ENCODE results near the gene PCMT1. TPM values are rescaled to one million over a fixed set of nuclear protein-coding genes. Genes with fewer than 3 reads are reported as not detected.

Gene PCMT1
- total RNA-seq, 1 donor, result 104 TPM

DNA sequence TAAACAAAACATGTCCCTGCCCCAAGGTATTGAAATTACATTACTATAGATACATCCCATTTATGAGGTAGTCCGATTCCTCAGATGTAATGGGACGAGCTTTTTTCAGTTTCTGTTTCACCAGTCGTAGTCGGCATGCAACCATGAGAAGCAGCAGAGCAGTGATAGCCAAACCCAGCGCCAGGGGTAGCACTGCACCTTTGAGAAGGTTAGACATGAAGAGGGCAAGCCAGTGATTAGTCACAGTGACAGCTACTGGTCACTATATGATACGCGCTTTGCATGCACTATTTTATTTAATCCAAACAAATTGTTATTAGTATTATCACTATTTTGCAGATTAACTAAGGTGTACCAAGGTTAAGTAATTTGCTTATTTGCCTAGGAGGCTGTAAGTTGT lies 71.0 kb downstream of the PCMT1 start:
- H3K9me3 ChIP-seq (ENCODE audit: low read depth, low read length), result no peaks in the 10 kb centered on the region
- H3K4me1 ChIP-seq (ENCODE audit: insufficient read depth, low read length), result no peaks in the 10 kb centered on the region
- no peaks in the 10 kb centered on the region for H3K27me3 ChIP-seq (ENCODE audit: insufficient read depth, low read length)
- no peaks in the 10 kb centered on the region for H4K20me1 ChIP-seq (ENCODE audit: insufficient read depth, low read length)
- no peak overlapping the region for H3K27ac ChIP-seq (ENCODE audit: low read depth, low read length)
- H3K36me3 ChIP-seq (ENCODE audit: insufficient read depth, low read length), result peaks cover 24% of the 10 kb centered on the region
- H3K4me2 ChIP-seq (ENCODE audit: insufficient read depth, low read length), result no peak overlapping the region
- TF ChIP-seq, protein P1, sequence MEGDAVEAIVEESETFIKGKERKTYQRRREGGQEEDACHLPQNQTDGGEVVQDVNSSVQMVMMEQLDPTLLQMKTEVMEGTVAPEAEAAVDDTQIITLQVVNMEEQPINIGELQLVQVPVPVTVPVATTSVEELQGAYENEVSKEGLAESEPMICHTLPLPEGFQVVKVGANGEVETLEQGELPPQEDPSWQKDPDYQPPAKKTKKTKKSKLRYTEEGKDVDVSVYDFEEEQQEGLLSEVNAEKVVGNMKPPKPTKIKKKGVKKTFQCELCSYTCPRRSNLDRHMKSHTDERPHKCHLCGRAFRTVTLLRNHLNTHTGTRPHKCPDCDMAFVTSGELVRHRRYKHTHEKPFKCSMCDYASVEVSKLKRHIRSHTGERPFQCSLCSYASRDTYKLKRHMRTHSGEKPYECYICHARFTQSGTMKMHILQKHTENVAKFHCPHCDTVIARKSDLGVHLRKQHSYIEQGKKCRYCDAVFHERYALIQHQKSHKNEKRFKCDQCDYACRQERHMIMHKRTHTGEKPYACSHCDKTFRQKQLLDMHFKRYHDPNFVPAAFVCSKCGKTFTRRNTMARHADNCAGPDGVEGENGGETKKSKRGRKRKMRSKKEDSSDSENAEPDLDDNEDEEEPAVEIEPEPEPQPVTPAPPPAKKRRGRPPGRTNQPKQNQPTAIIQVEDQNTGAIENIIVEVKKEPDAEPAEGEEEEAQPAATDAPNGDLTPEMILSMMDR (IDR thresholded peaks at IDR 0.05; ENCODE audit: extremely low read depth, low read depth, low read length), result no peak
- H3K79me2 ChIP-seq (ENCODE audit: insufficient read depth, low read length), result no peaks in the 10 kb centered on the region
- no peak overlapping the region for H2AFZ ChIP-seq (ENCODE audit: low read length)
- no peak for DNase-seq (ENCODE audit: insufficient read length, low spot score, missing footprints)
- no peak overlapping the region for H3K4me3 ChIP-seq (ENCODE audit: insufficient read depth, low read length)

DNA sequence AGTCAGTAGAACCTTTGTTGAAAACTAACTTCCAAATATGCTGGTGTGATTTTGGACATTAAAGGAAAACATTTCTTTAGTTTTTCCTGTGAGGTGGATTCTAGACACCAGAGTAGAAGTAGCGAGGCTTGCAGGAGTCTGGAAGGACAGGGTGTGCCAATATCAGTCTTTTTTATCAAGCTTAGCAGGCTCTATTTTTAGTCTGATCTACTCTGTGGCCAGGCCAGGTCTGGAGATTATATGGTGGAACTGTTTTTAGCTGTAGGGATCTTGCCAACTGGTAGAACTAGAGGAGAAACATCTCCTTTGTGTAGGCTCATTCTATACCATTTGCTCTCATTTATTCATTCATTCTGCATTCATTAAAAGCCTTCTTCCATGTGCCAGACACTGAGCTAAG lies 72.0 kb downstream of the PCMT1 start:
- Histone ChIP-seq H4K20me1 (ENCODE audit: insufficient read depth, low read length) (no peaks in the 10 kb centered on the region), H3K36me3 (ENCODE audit: insufficient read depth, low read length) (peaks cover 28% of the 10 kb centered on the region), H3K4me3 (ENCODE audit: insufficient read depth, low read length) (no peak overlapping the region), H3K27ac (ENCODE audit: low read depth, low read length) (no peak overlapping the region), H3K9me3 (ENCODE audit: low read depth, low read length) (no peaks in the 10 kb centered on the region), H3K79me2 (ENCODE audit: insufficient read depth, low read length) (no peaks in the 10 kb centered on the region), H2AFZ (ENCODE audit: low read length) (no peak overlapping the region), H3K4me1 (ENCODE audit: insufficient read depth, low read length) (no peaks in the 10 kb centered on the region), H3K27me3 (ENCODE audit: insufficient read depth, low read length) (no peaks in the 10 kb centered on the region), H3K4me2 (ENCODE audit: insufficient read depth, low read length) (no peak overlapping the region)
- no peak for DNase-seq (ENCODE audit: insufficient read length, low spot score, missing footprints)
- TF ChIP-seq, protein P1 (IDR thresholded peaks at IDR 0.05; ENCODE audit: extremely low read depth, low read depth, low read length), result no peak

DNA sequence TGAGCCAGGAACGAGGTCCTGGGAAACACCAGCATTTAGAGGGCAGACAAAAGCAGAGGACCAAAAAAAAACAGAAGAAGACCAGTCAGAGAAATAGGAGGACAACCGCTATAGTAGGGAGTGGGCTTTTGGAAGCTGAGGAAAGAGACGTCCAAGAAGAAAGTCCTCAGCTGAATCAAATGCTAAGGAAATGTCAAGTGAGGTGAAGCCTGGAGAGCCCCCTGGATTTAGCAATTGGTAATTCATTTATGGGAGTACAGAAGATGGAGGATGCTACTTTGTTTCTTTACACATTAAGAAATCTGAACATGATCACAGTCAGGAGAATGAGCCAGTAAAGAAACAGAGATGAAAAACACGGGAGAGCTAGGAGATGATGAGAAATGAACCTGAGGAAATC lies 73.5 kb downstream of the PCMT1 start:
- Histone ChIP-seq H3K4me3 (ENCODE audit: insufficient read depth, low read length) (no peak overlapping the region), H3K4me2 (ENCODE audit: insufficient read depth, low read length) (no peak overlapping the region), H4K20me1 (ENCODE audit: insufficient read depth, low read length) (no peaks in the 10 kb centered on the region), H3K36me3 (ENCODE audit: insufficient read depth, low read length) (peaks cover 22% of the 10 kb centered on the region), H2AFZ (ENCODE audit: low read length) (no peak overlapping the region), H3K27me3 (ENCODE audit: insufficient read depth, low read length) (no peaks in the 10 kb centered on the region), H3K9me3 (ENCODE audit: low read depth, low read length) (no peaks in the 10 kb centered on the region), H3K79me2 (ENCODE audit: insufficient read depth, low read length) (no peaks in the 10 kb centered on the region), H3K27ac (ENCODE audit: low read depth, low read length) (no peak overlapping the region), H3K4me1 (ENCODE audit: insufficient read depth, low read length) (no peaks in the 10 kb centered on the region)
- no peak for DNase-seq (ENCODE audit: insufficient read length, low spot score, missing footprints)
- TF ChIP-seq, protein P1 (IDR thresholded peaks at IDR 0.05; ENCODE audit: extremely low read depth, low read depth, low read length), result no peak

DNA sequence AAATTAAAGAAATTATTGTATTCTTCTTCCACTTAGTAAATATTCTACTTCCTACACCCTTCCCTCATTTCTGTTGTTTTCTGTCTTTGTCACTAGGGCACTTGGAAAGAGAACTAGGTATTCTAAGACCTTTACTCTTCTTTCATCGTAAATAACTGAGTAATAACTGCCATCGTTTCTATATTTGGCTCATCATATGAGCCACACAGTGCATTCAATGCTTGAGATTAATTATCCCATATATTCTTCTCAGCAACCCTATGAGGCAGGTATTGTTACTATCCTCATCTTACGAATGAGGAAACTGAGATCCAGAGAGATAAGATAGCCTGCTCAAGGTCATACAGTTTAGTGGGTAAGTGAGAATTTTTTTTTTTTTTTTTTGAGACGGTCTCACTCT lies 75.8 kb downstream of the PCMT1 start:
- Histone ChIP-seq H3K27me3 (ENCODE audit: insufficient read depth, low read length) (no peaks in the 10 kb centered on the region), H3K9me3 (ENCODE audit: low read depth, low read length) (no peaks in the 10 kb centered on the region), H3K79me2 (ENCODE audit: insufficient read depth, low read length) (no peaks in the 10 kb centered on the region), H4K20me1 (ENCODE audit: insufficient read depth, low read length) (no peaks in the 10 kb centered on the region), H3K36me3 (ENCODE audit: insufficient read depth, low read length) (peaks cover 22% of the 10 kb centered on the region), H3K4me1 (ENCODE audit: insufficient read depth, low read length) (peaks cover under 1% of the 10 kb centered on the region), H3K4me2 (ENCODE audit: insufficient read depth, low read length) (no peak overlapping the region), H3K27ac (ENCODE audit: low read depth, low read length) (no peak overlapping the region), H3K4me3 (ENCODE audit: insufficient read depth, low read length) (no peak overlapping the region), H2AFZ (ENCODE audit: low read length) (no peak overlapping the region)
- TF ChIP-seq, protein P1 (IDR thresholded peaks at IDR 0.05; ENCODE audit: extremely low read depth, low read depth, low read length), result no peak
- DNase-seq (ENCODE audit: insufficient read length, low spot score, missing footprints), result no peak

All from osteoblast (primary cell).